ENCODE measurements around the gene PROX1.

Gene PROX1

GRCh38 chr1:214026985-214027384, 39.2 kb downstream of the PROX1 start:
- no peak for DNase-seq

- no peak for DNase-seq
These were observed 39.7 kb downstream of the PROX1 start for GRCh38 chr1:214027498-214027897.

DNA sequence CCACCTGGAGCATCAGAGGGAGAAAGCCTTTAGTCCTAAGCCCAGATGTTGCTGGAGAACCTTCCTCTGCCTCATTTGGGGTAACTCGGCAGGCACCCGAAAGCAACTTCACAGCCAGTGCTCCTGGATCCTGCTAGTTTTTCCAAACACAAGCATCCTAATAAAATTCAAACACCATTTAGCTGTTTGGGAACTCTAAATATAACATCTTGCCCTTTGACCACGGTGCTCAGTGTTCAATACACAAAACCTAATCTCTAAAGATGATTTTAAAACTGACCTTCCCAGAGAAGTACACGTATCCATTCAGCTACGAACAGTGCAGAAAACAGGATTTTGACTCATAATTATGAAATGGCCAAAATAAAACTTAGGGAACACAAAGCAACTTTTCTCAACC, 40.3 kb downstream of the PROX1 start:
- no peak for DNase-seq

- no peak for DNase-seq
These were observed 41.1 kb downstream of the PROX1 start for GRCh38 chr1:214028649-214029406.

DNA sequence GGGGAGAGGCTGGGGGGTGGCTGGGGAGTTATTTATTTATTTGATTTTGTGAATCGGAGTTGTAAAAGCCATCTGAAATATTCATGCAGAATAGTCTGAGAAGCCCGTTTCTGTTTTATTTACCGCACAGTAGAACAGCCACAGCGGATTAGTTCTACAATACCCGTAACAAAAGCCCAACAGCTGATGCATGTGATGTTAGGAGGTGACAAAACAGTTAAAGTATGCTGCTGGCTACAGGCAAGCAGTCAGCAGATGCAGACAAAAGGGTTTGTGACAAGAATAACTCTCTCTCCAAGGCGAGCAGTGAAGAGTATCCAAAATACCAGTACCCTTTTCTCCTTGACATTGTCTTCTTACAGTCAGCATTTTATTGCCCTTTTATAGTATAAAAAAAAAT, 42.0 kb downstream of the PROX1 start:
- DNase-seq: no peak

GRCh38 chr1:214031267-214031650, 43.5 kb downstream of the PROX1 start:
- no peak for DNase-seq

DNA sequence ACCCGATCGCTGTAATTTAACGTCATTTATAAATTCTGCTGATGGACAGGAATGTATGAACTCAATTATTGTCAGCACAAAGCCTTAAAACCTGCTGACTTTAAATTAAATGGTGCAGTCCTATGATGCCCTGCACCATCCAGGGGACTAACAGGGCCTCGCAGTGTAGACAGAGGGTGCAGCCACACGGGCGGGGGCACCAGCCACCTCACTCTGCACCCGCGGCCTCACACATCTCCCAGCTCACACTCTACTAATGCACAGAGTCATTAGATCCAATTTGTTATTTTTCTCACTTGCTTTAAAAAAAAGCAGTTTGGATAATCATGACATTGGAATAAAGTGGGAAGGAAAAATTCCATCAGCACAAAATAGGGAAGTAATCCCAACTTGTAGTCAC, 49.7 kb downstream of the PROX1 start:
- no peak for DNase-seq

- no peak for DNase-seq
These were observed 51.7 kb downstream of the PROX1 start for GRCh38 chr1:214039394-214040018.

DNA sequence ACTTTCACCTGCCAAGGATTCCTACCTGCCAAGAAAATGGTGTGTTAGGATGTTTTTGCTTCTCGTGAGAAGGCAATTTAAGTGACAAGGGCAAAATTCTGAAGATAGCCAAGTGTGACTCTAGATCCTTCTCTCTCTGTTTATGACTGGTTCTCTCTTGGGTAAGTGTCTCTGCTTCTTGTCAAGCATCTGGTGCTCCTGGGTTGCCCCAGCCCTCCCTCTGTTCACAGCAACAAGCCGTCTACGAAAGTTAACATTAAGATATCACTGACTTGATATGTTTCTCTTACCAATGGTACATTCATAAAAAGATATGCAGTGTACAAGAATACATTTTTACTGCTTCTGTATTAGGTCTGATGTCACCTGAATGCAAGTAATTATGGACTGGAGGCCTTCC, 55.4 kb downstream of the PROX1 start:
- no peak for DNase-seq

DNA sequence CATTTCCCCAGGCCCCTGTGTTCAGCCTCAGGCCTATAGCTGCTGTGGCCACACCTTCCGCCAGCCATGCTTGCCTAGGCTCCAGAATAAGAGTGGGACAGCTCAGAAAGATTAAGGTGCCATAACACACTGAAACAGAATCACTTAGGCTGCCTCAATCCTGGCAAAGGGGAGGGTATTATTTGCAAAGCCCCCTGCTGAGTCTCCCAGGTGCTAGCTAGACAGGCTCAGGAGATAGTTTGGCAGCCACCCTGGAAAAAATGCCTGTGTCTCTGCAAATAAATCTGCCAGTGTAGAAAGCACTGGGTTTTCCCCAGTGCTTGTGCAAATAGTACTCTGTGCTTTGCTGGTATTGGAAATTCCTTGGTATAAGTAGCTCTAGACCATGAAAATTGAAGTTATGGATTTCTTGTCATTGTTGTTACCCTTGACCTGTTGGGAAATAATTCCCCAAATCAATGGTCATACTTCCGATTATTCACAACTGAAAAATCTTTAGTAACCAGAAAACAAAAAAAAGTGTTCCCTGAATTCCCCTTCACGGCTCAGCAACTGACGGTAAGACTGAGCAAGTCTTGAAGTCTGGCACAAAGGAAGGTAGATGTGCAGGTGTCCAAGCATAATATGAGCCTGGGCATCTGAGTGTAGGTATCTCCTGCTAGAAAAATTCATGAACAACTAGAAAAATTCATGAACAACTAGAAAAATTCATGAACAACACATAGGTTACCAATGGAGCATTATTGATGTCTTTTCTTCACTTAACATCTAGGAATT, 56.9 kb downstream of the PROX1 start:
- no peak for DNase-seq

DNA sequence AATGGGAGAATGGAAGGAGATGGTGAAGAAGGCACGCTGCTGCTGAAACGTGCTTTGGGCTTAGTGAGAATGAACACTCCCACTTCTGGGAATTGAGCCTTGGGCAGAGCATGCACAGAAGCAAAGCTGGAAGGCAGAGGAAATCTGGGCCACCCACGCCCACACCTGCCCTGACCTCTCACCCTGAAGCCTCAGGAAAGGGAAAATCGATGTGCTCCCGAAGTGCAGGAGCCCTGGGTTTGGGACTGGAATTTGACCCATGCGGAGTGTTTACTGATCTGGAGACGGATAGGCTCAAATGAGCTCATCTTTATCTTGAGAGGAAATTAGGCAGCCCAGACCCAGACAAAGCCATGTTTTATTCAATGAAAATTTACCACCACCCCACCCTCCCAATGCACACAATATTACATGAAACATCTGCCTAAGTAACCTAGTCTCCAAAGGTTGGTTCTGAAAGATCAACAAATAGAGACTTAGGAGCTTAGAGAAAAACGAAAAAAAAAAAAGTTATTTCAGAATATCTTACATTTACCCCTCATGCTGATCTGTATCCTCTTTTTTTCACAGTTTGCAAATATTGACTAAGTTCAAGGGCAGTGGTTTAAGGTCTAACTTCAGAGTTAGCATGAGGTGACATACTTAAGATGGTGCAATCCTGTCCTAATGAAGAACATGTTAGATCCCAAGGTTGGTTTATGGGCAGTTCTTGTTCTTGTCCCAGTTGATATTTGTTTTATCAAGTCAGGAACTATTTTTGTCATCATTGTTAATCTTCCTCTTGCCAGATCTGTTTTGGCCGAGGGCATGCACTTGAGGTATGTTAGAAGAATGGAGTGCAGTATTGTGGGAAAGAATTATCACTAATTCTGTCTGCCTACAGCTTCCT, 63.0 kb downstream of the PROX1 start:
- no peak for DNase-seq

- DNase-seq: no peak
These were observed 64.0 kb downstream of the PROX1 start for GRCh38 chr1:214051786-214052185.

DNA sequence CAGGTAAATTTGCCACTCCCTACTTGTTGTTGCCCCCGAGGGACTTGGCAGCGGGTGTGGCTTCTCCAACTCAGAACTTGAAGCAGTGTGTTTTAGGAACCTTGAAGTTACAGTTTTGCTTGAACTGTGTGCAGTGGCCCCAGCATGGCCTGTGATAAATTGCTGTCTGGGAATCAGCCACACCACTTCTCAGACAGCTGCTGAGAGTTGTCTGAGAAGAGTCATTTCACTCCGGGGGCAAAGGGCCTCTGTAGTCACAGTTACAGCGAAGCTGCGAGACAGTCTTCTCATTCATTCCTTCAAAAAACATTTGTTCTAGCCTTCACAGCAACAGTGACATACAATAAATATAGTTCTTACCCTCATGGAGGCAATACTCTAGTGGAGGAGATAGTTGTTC, 70.3 kb downstream of the PROX1 start:
- DNase-seq: no peak

GRCh38 chr1:214066190-214066589, 78.4 kb downstream of the PROX1 start:
- no peak for DNase-seq

DNA sequence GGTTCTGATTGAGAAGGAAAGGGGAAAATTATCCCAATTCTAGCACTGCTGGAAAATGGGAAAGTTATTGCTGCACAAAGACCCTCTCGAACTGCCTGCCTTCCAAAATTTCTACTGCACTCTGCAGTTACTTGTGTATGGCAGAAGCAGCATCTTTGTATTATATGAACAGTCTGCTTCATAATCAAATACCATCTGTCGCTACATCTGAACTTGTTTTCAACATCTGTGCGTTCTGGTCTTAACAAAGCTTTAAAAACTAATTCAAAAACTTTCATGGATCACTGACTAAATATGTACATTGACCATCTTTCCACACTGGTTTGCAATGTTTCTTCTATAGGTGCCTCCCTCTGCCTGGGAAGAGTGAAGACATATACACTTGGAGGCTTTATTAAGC, 79.2 kb downstream of the PROX1 start:
- DNase-seq: no peak

- no peak for DNase-seq
These were observed 79.6 kb downstream of the PROX1 start for GRCh38 chr1:214067397-214067796.

DNA sequence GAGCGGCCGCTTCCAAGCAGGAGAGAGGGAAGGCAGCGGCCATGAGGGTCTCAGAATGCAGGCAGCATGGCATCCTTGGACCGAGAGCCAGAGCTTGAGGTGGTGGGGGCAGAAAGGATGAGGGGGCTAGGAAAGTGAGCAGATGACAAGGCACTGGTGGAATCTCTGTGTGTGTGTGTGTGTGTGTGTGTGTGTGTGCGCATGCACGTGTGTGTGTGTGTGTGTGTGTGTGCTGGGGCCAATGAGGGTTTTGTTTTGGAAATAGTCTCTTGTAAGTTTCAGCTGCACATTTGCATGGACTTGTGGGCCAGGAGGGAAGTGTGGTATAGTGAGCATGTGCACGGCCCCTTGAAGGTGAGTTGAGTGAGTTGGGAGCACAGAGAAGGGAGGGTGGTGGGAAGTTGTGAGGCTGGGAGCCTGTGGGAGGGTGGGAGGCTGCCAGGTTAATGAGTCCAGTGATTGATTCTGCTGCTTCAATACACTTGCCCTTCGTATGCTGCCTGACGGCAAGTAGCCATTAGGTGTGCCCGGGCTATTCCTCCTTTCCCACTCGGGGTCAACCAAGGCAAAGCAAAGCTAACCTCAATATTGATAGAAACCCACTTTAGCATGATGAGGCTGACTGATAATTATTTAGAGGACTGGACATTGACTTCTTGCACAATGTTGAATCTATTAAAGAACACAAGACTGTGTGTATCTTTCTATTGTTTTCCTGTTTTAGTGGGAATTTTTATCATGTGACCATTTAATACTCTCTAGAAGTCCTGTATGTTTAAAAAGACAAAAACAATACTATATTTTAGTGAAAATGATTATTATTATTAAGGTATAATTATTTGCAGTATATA, 80.3 kb downstream of the PROX1 start:
- DNase-seq: no peak

DNA sequence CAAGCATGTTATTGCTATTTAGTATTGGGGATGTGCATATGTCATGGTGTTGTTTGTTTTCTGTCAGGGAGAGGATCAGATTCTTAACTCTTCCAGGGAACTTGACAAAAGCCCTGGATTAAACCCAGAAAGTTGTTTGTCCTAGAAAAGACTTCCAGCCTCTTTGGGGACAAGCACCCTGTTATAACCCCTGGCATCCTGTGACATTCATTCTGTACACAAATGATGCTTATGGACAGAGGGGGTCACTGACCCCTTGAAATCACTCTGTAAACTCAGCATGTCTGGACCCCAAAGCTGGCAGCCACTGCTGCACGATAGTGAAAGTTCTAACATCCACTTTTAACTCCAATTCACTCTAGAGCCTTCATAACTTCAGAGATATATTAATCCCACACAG, 81.2 kb downstream of the PROX1 start:
- DNase-seq: no peak

DNA sequence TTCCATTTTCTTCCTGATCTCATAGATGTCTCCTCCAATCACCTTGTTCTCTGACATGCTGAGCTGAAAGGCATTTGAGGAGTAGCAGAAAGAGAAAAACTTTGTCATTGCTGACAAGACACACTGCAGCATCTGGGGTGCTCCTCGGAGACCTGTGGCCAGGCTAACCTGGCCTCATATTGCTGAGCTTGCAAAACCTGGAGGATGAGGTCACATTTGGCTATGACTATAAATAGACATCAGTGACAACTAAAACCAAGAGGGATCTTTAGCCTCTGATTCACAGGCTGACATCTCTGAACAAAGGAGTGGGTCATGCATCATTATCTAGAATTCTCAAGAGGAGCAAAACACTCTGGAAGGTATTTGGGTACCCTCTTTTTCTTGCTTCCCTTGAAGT, 83.7 kb downstream of the PROX1 start:
- DNase-seq: no peak

DNA sequence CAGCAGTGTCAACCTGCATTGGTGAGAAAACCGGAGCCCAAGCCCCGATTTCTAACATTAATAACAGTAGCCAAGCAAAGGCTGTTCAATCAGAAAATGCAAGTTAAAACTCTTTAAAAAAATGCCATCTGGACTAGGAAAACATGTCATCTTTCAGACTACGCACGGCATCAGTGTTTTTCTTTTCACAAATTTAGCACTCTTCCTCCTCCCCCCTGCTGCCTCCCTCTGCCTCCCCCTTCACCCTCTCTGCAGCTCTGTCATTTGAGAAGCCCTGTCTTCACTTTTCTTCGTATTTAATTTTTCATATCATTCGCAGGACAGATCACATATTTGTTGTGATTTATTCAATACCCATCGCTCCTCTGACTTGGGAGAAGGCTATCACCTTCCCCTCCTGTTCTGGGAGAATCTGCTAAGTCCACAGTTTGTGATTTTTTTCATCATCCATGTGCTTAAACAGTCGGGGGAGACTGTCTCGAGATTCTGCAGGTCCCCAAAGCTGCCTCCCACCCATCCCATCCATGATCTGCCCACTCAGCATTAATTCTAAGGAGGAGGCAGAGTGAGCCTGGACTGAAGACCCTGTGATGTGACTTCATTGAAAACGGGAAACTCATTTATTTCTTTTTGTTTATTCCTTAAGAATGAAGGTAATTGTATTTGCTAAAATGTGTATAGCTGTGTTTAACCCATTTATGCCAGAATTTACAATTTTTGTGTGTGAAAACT, 84.8 kb downstream of the PROX1 start:
- no peak for DNase-seq

DNA sequence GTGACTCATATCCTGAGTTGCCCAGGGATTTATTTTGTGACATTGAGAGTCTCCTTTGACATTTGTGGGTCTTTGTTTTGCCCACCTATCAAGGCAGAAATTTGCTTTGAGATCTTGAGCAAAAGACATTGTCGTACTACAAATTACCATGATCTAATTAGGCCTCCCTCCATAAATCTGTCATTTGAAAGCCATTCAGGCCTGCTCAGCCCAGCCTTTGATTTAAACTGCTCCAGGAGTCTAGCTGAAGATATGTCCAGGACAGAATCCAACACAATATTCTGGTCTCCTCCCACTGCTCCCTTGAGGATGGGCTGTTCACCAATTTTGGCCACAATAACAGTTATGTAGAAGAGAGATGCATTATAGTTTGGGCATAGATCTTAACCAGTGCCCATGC, 86.7 kb downstream of the PROX1 start:
- DNase-seq: no peak
